ENCODE measurements around the gene MYH15.

MYH15 gene

GRCh38 chr3:108510496-108510895, at the start of gene MYH15:
Gene MYH15, minus strand, starts transcription at chr3:108510596. Its CDS starts 66 bp downstream, at chr3:108510530.
- no peak for DNase-seq

- no peak for DNase-seq
Measured at GRCh38 chr3:108555966-108556581, 45.7 kb upstream of the MYH15 start.

- DNase-seq, result no peak
Measured at GRCh38 chr3:108554913-108555571, 44.6 kb upstream of the MYH15 start.

GRCh38 chr3:108554229-108554628, 43.8 kb upstream of the MYH15 start:
- DNase-seq, result no peak

- DNase-seq, result peak in 1 of 56 donors; percentile 46
Measured at GRCh38 chr3:108552267-108553159, 42.1 kb upstream of the MYH15 start.

GRCh38 chr3:108548886-108549285, 38.5 kb upstream of the MYH15 start:
- DNase-seq, result no peak

GRCh38 chr3:108548304-108548703, 37.9 kb upstream of the MYH15 start:
- no peak for DNase-seq

- DNase-seq, result no peak
Measured at GRCh38 chr3:108546692-108547091, 36.3 kb upstream of the MYH15 start.

- DNase-seq, result no peak
Measured at GRCh38 chr3:108546247-108546646, 35.9 kb upstream of the MYH15 start.

GRCh38 chr3:108538083-108538482, 27.7 kb upstream of the MYH15 start:
- DNase-seq, result no peak

- peak in 1 of 56 donors; percentile 23 for DNase-seq
Measured at GRCh38 chr3:108528459-108529252, 18.3 kb upstream of the MYH15 start.

- no peak for DNase-seq
Measured at GRCh38 chr3:108527817-108528216, 17.4 kb upstream of the MYH15 start.

- no peak for DNase-seq
Measured at GRCh38 chr3:108527109-108527508, 16.7 kb upstream of the MYH15 start.

- DNase-seq, result no peak
Measured at GRCh38 chr3:108525971-108526370, 15.6 kb upstream of the MYH15 start.

GRCh38 chr3:108525256-108525655, 14.9 kb upstream of the MYH15 start:
- no peak for DNase-seq

- DNase-seq, result no peak
Measured at GRCh38 chr3:108524537-108524936, 14.1 kb upstream of the MYH15 start.

GRCh38 chr3:108518895-108519294, 8.5 kb upstream of the MYH15 start:
- DNase-seq, result no peak

GRCh38 chr3:108516881-108517280, 6.5 kb upstream of the MYH15 start:
- DNase-seq, result no peak

- DNase-seq, result no peak
Measured at GRCh38 chr3:108513961-108514360, 3.6 kb upstream of the MYH15 start.

- DNase-seq, result no peak
Measured at GRCh38 chr3:108512671-108513070, 2.3 kb upstream of the MYH15 start.

GRCh38 chr3:108511490-108511889, 1.1 kb upstream of the MYH15 start:
- no peak for DNase-seq
